Measurements from ENCODE around the gene IFITM5.
"Not testable (repeated sequence)": the region's sequence is repeated elsewhere in the genome, so short reads cannot be mapped to it uniquely, and the experiment has no call there.

IFITM5 gene

DNA sequence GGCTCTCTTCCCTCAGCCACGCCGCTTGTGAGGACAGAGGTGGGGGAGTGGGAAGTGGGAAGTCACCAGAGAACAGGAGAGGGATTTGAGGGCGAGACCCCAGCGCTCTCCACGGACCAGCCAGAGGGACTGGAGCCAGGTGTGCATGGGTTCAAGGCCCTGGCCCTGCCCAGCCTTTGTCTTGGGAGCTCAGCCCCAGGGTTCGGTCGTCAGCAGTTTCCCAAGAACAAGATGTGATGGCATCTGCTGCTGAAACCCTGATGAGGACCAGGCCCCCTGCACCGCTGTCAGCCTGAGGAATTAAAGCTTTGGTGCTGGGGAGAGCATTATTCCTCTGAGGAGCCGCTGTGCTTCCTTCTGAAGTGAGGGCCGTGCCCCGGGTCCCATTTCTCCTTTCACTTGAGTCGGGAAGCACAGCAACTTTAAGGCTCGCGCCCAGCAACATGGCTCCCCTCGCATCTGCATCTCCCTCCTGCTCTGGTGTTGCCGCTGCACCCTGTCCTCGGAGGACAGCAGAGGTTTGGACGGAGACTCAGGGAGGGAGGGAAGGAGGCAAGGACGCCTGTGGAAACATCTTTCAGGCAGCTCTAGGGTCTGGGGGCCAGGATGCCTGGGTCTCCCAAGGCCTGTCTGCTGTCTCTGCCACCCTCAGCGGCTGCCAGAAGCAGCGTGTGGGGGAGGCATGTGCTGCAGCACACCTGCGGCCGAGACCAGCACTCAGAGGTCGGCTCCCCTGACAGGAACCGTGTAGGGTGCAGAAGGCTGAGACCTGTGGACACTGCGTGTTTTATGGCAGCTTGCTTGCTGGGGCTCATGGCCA is 3.8 kb downstream of the IFITM5 start:
- DNase-seq (ENCODE audit: low spot score), result no peak

DNA sequence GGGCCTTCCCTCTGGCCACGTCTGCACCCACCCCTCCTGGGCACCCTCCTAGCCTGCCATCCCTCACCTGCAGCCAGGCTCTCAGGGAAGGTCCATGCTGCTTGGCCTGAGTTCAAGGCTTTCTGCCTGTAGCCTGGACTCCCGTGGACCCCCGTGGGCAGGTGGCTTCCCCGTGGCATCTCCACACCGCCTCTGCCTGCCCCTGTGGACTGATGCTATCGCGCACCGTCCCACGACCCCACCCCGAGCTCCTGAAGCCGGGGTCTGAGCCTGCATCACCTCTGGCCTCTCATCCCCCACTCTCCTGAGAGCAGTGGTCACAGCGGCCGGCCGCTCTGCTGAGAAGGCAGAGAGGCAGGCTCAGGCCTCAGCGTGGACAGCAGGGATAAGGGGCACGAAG is 4.5 kb downstream of the IFITM5 start:
- DNase-seq (ENCODE audit: low spot score), result no peak

DNA sequence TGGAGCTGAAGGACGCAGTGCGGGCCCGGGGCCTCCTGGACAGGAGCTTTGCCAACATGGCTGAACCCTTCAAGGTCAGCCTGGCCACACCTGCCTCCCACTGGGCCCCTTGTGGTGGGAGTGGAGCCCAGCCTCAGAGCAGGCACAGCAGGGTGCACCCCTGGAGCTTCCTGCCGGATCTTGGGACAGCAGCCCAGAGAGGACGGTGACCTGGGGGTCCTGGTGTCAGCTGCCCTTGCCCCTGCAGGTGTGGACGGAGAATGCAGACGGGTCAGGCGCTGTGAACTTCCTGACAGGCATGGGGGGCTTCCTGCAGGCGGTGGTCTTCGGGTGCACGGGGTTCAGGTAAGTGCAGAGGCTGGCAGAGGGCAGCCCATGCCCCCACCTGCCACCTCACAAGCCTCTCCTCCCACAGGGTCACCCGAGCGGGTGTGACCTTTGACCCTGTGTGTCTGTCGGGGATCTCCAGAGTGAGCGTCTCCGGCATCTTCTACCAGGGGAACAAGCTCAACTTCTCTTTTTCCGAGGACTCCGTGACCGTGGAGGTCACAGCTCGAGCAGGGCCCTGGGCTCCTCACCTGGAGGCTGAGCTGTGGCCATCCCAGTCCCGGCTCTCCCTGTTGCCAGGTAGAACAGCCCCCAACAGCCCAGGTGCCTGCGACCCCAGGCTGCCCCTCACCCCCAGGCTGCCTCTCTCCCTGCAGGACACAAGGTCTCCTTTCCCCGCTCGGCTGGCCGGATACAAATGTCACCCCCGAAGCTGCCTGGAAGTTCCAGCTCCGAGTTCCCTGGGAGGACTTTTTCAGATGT is 5.3 kb downstream of the IFITM5 start:
- DNase-seq (ENCODE audit: low spot score), result no peak

GRCh38 chr11:293271-293851 is 6.0 kb downstream of the IFITM5 start:
- no peak for DNase-seq (ENCODE audit: low spot score)

DNA sequence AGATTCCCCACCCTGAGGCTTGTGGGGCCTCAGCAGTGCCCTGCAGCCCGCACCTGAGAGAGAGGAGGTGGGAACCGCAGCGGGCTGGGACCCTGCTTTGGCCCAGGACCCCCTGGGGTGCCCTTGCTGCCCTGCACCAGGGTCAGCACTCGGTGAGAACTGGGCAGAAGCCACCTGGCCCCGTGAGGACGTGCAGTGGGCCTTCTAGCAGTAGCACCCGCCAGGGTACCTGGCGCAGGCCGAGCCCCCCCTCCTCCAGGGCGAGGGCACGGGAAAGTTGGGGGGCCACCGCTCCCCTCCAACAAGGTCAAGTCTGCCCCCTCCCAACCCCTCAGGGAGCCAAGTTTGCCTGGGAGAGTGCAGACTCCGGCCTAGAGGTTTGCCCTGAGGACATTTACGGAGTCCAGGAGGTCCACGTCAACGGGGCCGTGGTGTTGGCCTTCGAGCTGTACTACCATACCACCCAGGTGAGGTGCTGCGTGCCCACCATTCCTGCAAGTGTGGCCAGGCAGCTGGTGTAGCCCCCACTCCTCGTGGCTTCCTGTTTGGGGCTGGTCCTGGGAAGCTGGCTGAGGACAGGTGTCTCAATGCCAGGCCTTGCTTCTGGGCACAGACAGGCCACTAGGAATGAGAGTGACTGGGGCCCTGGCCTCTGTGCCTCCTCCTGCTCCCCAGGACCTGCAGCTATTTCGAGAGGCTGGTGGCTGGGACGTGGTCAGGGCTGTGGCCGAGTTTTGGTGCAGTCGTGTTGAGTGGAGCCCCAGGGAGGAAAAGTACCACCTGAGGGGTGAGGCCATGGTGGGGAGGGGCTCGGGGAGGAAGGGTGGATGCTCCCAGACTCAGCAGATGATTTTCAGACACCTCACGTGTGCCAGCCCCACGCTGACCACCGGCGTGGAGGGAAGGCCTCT is 6.9 kb downstream of the IFITM5 start:
- DNase-seq (ENCODE audit: low spot score), result no peak

- no peak for DNase-seq (ENCODE audit: low spot score)
Observed at GRCh38 chr11:291281-292210, 7.8 kb downstream of the IFITM5 start.

DNA sequence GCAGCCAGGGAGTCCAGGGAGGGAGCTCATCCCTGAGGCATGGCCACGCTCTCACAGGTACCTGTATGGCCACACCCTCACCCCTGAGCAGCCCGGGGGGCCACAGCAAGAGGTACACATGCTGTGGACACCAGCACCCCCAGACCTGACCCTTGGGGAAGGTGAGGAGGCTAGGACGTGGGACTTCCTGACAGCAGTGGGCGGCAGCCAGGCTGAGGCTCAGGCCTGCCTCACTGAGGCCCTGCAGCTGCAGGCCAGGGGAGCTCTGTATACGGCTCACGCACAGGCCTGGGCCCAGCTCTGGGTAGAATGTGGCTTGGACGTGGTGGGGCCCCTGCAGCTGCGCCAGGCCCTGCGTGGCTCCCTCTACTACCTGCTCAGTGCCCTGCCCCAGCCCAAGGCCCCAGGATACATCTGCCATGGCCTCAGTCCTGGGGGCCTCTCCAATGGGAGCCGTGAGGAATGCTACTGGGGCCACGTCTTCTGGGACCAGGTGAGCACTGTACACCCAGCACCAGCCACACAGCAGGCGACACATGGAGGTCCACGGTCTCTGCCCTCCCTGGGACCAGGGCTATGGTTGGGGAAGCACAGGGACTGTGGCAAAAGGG is 8.6 kb downstream of the IFITM5 start:
- no peak for DNase-seq (ENCODE audit: low spot score)

GRCh38 chr11:289712-290620 is 9.4 kb downstream of the IFITM5 start:
- no peak for DNase-seq (ENCODE audit: low spot score)

GRCh38 chr11:289398-289711 is 10.0 kb downstream of the IFITM5 start:
- DNase-seq (ENCODE audit: low spot score), result no peak

GRCh38 chr11:288478-289397 is 10.6 kb downstream of the IFITM5 start, which contains the start of gene PGGHG:
Gene PGGHG, plus strand, starts transcription at chr11:289126. Its CDS starts 691 bp downstream, at chr11:289817.
- peak; percentile 11 for DNase-seq (ENCODE audit: low spot score)

- no peak for DNase-seq (ENCODE audit: low spot score)
Observed at GRCh38 chr11:287821-288477, 11.4 kb downstream of the IFITM5 start.

GRCh38 chr11:286977-287820 is 12.1 kb downstream of the IFITM5 start:
- DNase-seq (ENCODE audit: low spot score), result not testable (repeated sequence)

DNA sequence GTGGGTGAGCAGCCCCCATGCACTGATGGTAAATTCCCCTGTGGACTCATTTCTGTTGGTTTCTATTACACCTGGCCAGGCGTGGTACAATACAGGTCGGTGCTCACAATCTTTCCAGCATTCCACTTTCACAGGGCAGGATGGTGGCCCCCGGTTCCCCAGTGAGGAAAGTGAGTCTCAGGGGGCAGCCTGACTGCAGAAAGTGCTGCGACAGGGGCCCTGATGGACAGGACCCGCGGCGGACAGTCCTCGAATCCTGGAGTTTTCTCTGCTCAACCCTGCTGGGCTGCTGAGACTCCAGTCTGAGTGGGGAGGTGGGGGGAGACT is 13.5 kb downstream of the IFITM5 start:
- DNase-seq (ENCODE audit: low spot score), result no peak

GRCh38 chr11:285021-285893 is 14.1 kb downstream of the IFITM5 start:
- no peak for DNase-seq (ENCODE audit: low spot score)

DNA sequence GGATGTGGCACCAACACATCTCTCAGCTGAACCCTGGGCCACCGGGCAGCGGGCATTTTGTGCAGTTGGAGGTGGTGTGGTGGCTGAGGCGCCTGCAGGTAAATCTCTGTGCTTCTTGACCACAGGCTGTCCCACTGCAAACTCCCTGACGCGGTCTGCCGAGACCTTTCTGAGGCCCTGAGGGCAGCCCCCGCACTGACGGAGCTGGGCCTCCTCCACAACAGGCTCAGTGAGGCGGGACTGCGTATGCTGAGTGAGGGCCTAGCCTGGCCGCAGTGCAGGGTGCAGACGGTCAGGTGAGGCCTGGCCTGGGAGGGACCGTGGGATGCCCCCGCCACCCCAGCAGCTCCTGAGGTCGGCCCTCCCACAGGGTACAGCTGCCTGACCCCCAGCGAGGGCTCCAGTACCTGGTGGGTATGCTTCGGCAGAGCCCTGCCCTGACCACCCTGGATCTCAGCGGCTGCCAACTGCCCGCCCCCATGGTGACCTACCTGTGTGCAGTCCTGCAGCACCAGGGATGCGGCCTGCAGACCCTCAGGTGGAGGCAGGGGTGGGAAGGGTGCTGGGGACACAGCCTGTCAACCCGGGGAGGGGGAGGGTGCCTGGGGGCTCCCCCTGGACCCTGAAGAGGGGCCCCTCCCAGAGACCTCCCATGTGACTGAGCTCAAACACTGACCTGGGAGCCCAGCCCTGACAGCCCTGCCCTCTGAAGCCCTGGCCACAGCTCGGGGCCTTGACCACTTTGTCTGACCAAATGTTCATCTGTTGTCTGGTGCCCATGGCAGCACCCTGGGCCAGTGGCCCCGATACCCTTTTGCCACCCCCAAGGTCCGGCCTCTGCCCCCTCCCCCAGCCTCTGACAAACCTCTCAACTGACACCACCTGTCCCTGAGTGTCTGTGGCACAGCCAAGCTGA is 15.0 kb downstream of the IFITM5 start:
- DNase-seq (ENCODE audit: low spot score), result no peak
